Uterus (tissue), 4 donors: Measurements from ENCODE around the gene BOLA1. TPM values are rescaled to one million over a fixed set of nuclear protein-coding genes. Genes with fewer than 3 reads are reported as not detected.
A peak's percentile ranks its signal among the peaks of the same experiment; 100 is the strongest.
"Not testable (repeated sequence)": the region's sequence is repeated elsewhere in the genome, so short reads cannot be mapped to it uniquely, and the experiment has no call there.

Source experiments
- DNase-seq, 2 donors: peaks; one replicate each; pipeline ENCODE4 v3.0.0-alpha.2; 2019 to 2020
- H3K27ac ChIP-seq, 2 donors: fragments of 200-600 bp; sonication (generic); 1 replicate in 1 of 2; 2 replicates in 1 of 2; pipeline ENCODE4 v1.5.1; 2016 to 2018
- H3K27me3 ChIP-seq, 2 donors: fragments of 200-600 bp; sonication (generic); one replicate each; pipeline ENCODE4 v1.5.1; 2018 to 2019; ENCODE audit warnings: control low read depth in 1 of 2
- H3K36me3 ChIP-seq, 2 donors: fragments of 200-600 bp; sonication (generic); one replicate each; pipeline ENCODE4 v1.5.1; 2019; ENCODE audit warnings: control low read depth in 1 of 2
- H3K4me1 ChIP-seq, 2 donors: fragments of 200-600 bp; sonication (generic); one replicate each; pipeline ENCODE4 v1.5.1; 2018 to 2019; ENCODE audit warnings: control low read depth in 1 of 2
- H3K4me3 ChIP-seq, 2 donors: fragments of 200-600 bp; sonication (generic); 1 replicate in 1 of 2; 2 replicates in 1 of 2; pipeline ENCODE4 v1.5.1; 2018 to 2019; ENCODE audit warnings: mild to moderate bottlenecking in 1 of 2
- H3K9me3 ChIP-seq, 2 donors: fragments of 200-600 bp; sonication (generic); one replicate each; pipeline ENCODE4 v1.5.1; 2019; ENCODE audit warnings: control low read depth in 1 of 2
- CTCF ChIP-seq, 4 experiments: fragments of 200-600 bp in 2 of 4; fragments of 450-650 bp in 2 of 4; sonication (generic) in 2 of 4; IDR thresholded peaks; one replicate each; pipeline ENCODE4 v1.5.1; 2016 to 2019; ENCODE audit warnings: antibody characterized with exemption in 4 of 4, mild to moderate bottlenecking in 2 of 4, moderate library complexity in 1 of 4
- POLR2A ChIP-seq, 2 donors: fragments of 450-650 bp; IDR thresholded peaks; one replicate each; pipeline ENCODE4 v1.6.1; 2016; ENCODE audit warnings: antibody characterized with exemption in 2 of 2, mild to moderate bottlenecking in 1 of 2, moderate library complexity in 1 of 2
- intact Hi-C: fragments of 100-400 bp; cut with DNase I; formaldehyde crosslinking; loops from one replicate; pipeline ENCODE4 v1.15.1; 2023; ENCODE audit warnings: low total_unique reads
- total RNA-seq, 4 donors: library from RNA; depleted of rRNA in 3 of 4; stranded (reverse); fragments of >200 nt in 3 of 4; gene quantifications; one replicate each; pipeline versions ENCODE4 v1.1.0 to v1.2.4, GENCODE V29; 2014 to 2023
- donor health status: DM: yes; HTN: yes; CAD: no.

BOLA1 gene
- 10 to 100 TPM in 3 of 4 donors, 1 to 10 TPM in 1; 2.1 to 51.2 (median 15.3) TPM for total RNA-seq

- TF ChIP-seq POLR2A (IDR thresholded peaks at IDR 0.05) (peak; percentile 89 to 94), CTCF (IDR thresholded peaks at IDR 0.05) (peak in 2 of 4 experiments; percentile 18 to 31)
- Histone ChIP-seq H3K36me3 (no peaks in the 10 kb centered on the region), H3K4me3 (peak within 1 kb of the TSS; percentile 52 to 54), H3K9me3 (no peaks in the 10 kb centered on the region), H3K27me3 (no peaks in the 10 kb centered on the region), H3K27ac (peak within 1 kb of the TSS; percentile 88 to 89), H3K4me1 (no peaks in the 10 kb centered on the region)
- DNase-seq = peak; percentile 93 to 95
- intact Hi-C loops = no loop called here
These were observed at the start of gene BOLA1 for GRCh38 chr1:149899460-149900284. TSS of gene BOLA1 (plus strand) at chr1:149899568. CDS start at chr1:149900060, 492 bp downstream.

DNA sequence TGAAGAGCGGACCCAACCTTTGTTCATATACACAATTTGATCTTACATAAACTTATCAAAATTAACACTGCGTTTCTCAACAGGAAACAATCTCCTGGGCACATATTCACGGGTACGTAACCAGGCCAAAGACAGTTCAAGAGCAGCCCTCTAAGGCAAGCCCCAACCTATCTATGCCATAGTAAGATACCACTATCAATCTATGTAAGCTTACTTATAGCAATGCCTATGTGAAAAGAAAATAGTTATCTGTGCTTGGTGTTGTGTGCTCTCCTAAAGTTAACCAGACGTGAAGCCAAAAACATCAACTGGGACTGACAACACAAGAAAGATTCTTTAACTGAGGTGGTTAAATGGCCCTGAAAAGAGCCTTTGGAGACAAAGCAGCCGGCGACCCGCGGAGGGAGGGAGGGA is 49.4 kb upstream of the BOLA1 start:
- intact Hi-C loops = no loop called here

GRCh38 chr1:149850732-149851345 is 48.5 kb upstream of the BOLA1 start:
- DNase-seq, H3K27me3 ChIP-seq, H3K4me3 ChIP-seq, intact Hi-C loops, H3K36me3 ChIP-seq, H3K4me1 ChIP-seq, H3K27ac ChIP-seq, H3K9me3 ChIP-seq: not testable (repeated sequence)

More for the DNA sequence above, 49.4 kb upstream of the BOLA1 start:
- no peaks in the 10 kb centered on the region for H3K9me3 ChIP-seq
- H3K27ac ChIP-seq = peak overlapping the region; percentile 81 to 85
- H3K27me3 ChIP-seq = no peaks in the 10 kb centered on the region
- H3K36me3 ChIP-seq = no peaks in the 10 kb centered on the region
- peaks cover 0 to 13% of the 10 kb centered on the region in 2 donors for H3K4me1 ChIP-seq
- DNase-seq = no peak
- TF ChIP-seq POLR2A (IDR thresholded peaks at IDR 0.05) = no peak
- no peak for TF ChIP-seq CTCF (IDR thresholded peaks at IDR 0.05)
- peak overlapping the region; percentile 39 to 42 for H3K4me3 ChIP-seq

- H3K4me3 ChIP-seq, H3K4me1 ChIP-seq, H3K27me3 ChIP-seq, H3K27ac ChIP-seq, H3K9me3 ChIP-seq, intact Hi-C loops, DNase-seq, H3K36me3 ChIP-seq: not testable (repeated sequence)
These were observed 47.7 kb upstream of the BOLA1 start for GRCh38 chr1:149851585-149852213.

DNA sequence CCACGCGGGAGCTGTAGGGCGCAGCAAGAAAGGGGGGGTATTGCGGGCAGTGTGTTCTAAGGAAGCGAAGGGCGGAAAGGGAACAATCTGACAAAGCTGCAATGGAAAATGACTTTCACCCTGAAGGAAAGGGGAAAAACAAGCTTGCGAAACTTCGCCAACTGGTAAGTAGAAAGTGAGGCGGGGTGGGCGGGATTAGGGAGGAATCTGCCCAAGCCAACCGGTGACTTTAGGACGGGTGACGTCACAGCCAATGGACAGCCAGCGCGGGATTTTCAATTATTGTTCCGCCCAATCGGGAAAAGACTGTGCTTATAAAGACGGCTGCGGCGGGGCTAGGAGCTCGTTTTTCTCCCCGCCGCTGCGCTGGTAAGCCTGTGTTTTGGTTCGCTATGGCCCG is 47.1 kb upstream of the BOLA1 start:
- H3K27me3 ChIP-seq, intact Hi-C loops, H3K4me3 ChIP-seq, H3K4me1 ChIP-seq, H3K36me3 ChIP-seq, H3K27ac ChIP-seq, DNase-seq, H3K9me3 ChIP-seq: not testable (repeated sequence)

GRCh38 chr1:149860271-149860670 is 39.1 kb upstream of the BOLA1 start:
- intact Hi-C loops, H3K36me3 ChIP-seq, H3K27ac ChIP-seq, H3K4me3 ChIP-seq, H3K9me3 ChIP-seq, H3K4me1 ChIP-seq, DNase-seq, H3K27me3 ChIP-seq: not testable (repeated sequence)

GRCh38 chr1:149860684-149861496 is 38.5 kb upstream of the BOLA1 start:
- H3K4me3 ChIP-seq, H3K27me3 ChIP-seq, H3K9me3 ChIP-seq, H3K27ac ChIP-seq, DNase-seq, H3K4me1 ChIP-seq, H3K36me3 ChIP-seq, intact Hi-C loops: not testable (repeated sequence)

DNA sequence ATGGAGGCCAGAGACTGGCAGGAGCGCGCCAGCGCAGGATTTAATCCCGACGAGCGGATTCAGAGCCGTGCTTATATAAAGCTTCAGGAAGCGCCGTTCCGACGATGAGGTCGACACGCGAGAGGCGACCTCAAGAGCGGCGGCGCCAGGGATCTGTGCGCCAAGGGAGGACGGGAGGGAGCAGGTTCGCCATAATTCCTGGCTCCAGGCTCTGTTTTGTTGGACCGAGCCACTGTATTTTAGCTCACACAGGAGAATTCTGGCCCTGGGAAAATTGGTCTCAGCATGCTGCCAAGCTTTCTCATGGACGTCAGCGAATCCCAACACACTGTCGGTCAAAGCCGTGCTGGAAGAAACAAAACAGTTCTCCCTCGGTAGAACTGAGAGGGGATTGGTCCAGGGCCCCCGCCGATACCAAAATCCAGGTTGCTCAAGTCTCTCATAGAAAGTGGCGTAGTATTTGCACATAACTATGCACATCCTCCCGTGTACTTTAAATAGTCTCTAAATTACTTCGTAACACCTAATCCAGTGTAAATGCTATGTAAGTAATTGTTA is 37.8 kb upstream of the BOLA1 start:
- DNase-seq, H3K27ac ChIP-seq, H3K36me3 ChIP-seq, H3K4me3 ChIP-seq, H3K27me3 ChIP-seq, H3K9me3 ChIP-seq, H3K4me1 ChIP-seq, intact Hi-C loops: not testable (repeated sequence)

DNA sequence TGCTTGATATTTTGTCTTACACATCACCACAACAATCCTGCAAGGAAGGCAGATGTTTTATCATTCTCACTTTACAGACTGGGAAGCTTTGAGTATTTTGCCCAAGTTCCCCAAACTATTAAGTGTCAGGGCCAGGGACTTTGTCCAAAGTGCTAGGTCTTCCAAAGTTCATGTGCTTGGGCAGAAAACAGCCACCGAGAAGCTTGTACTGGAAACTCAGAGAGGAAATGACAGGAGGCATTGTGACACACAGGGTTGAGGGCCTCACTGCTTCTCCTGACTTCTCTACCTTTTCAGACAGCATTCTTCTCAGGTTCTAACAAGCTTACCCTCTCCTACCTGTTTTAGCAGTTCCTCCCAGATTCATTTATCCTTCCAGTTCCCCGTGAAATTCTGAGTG is 32.5 kb upstream of the BOLA1 start:
- H3K4me3 ChIP-seq, H3K9me3 ChIP-seq, H3K27ac ChIP-seq, H3K36me3 ChIP-seq, DNase-seq, H3K4me1 ChIP-seq, H3K27me3 ChIP-seq, intact Hi-C loops: not testable (repeated sequence)

DNA sequence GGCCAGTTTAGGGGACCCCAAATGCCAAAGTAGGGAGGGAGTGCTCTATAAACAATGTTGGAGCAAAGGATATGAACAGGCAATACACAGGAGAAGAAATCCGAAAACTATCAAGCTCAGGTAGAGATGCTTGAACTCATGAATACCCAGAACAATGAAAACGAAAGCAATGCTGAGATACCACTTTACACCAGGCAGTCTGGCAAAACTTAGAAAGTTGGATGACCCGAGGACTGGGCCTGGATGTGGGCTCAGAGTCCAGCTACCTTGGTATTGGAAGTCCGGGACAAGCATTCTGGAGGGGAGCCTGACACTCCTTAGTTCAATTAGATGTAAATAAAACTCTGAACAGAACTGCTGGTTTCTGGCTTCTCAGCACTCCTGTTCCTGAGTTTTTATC is 26.3 kb upstream of the BOLA1 start:
- H3K36me3 ChIP-seq, intact Hi-C loops, H3K4me3 ChIP-seq, H3K4me1 ChIP-seq, H3K27ac ChIP-seq, H3K9me3 ChIP-seq, H3K27me3 ChIP-seq, DNase-seq: not testable (repeated sequence)
